Common myeloid progenitor, CD34-positive (primary cell): ENCODE data around the gene KRT2.

Experiments used
- CTCF ChIA-PET: fragments of 350-600 bp; sonication (Branson Sonifier 250); formaldehyde crosslinking; loops from one replicate; lab custom pipeline; 2021; ENCODE audit warnings: antibody characterized with exemption; lab: Charles Lee
- POLR2A ChIA-PET: fragments of 350-600 bp; sonication (Branson Sonifier 250); formaldehyde crosslinking; loops from one replicate; lab custom pipeline; 2021; ENCODE audit warnings: antibody characterized with exemption; lab: Charles Lee
- DNase-seq, 3 donors: peaks; one replicate each; pipeline versions ENCODE4 v3.0.0 to v3.0.0-alpha.2; 2013
- H3K27ac ChIP-seq, 2 experiments: 1 replicate in 1 of 2; 2 replicates in 1 of 2; pipeline ENCODE4 v1.7.0; 2013; ENCODE audit warnings: inconsistent platforms in 2 of 2, low read length in 2 of 2, mild to moderate bottlenecking in 2 of 2, low read depth in 1 of 2, moderate library complexity in 1 of 2; ENCODE audit not compliant: severe bottlenecking in 2 of 2, insufficient read depth in 1 of 2, poor library complexity in 1 of 2
- H3K27me3 ChIP-seq, 5 experiments: replicated peaks in 2 of 5; 1 replicate in 3 of 5; 2 replicates in 2 of 5; pipeline versions ENCODE4 v1.6.1 to v1.7.0; 2013; ENCODE audit warnings: low read length in 4 of 5, mild to moderate bottlenecking in 2 of 5, moderate library complexity in 2 of 5, inconsistent platforms in 1 of 5; ENCODE audit not compliant: insufficient read depth in 5 of 5, control insufficient read depth in 4 of 5
- H3K36me3 ChIP-seq, 4 experiments: 1 replicate in 2 of 4; 2 replicates in 2 of 4; pipeline versions ENCODE4 v1.6.1 to v1.7.0; 2013; ENCODE audit warnings: low read length in 3 of 4, control low read depth in 1 of 4, mild to moderate bottlenecking in 1 of 4; ENCODE audit not compliant: control insufficient read depth in 4 of 4, insufficient read depth in 4 of 4
- H3K4me1 ChIP-seq, 4 experiments: 1 replicate in 3 of 4; 2 replicates in 1 of 4; pipeline versions ENCODE4 v1.6.1 to v1.7.1; 2013; ENCODE audit warnings: low read length in 3 of 4, mild to moderate bottlenecking in 3 of 4, control low read depth in 1 of 4, inconsistent platforms in 1 of 4, moderate library complexity in 1 of 4; ENCODE audit not compliant: control insufficient read depth in 4 of 4, insufficient read depth in 4 of 4; ENCODE audit errors: control extremely low read depth in 1 of 4
- H3K4me3 ChIP-seq, 7 experiments: 1 replicate in 4 of 7; 2 replicates in 3 of 7; pipeline versions ENCODE4 v1.5.1 to v1.7.0; 2013; ENCODE audit warnings: mild to moderate bottlenecking in 7 of 7, low read length in 6 of 7, moderate library complexity in 6 of 7, inconsistent platforms in 2 of 7, low read depth in 2 of 7, control low read depth in 1 of 7; ENCODE audit not compliant: insufficient read depth in 4 of 7, control insufficient read depth in 1 of 7; ENCODE audit errors: extremely low read depth in 1 of 7
- H3K9me3 ChIP-seq, 5 experiments: 1 replicate in 4 of 5; 2 replicates in 1 of 5; pipeline versions ENCODE4 v1.6.1 to v1.7.1; 2013; ENCODE audit warnings: low read length in 4 of 5, mild to moderate bottlenecking in 2 of 5, inconsistent platforms in 1 of 5, low read depth in 1 of 5, moderate library complexity in 1 of 5; ENCODE audit not compliant: control insufficient read depth in 4 of 5, insufficient read depth in 2 of 5; ENCODE audit errors: control extremely low read depth in 1 of 5
- WGBS: methylation state at CpG from one replicate; pipeline ENCODE4 v1.1.5; 2013; ENCODE audit not compliant: insufficient coverage; 5-methylcytosine and 5-hydroxymethylcytosine counted together

KRT2 gene

DNA sequence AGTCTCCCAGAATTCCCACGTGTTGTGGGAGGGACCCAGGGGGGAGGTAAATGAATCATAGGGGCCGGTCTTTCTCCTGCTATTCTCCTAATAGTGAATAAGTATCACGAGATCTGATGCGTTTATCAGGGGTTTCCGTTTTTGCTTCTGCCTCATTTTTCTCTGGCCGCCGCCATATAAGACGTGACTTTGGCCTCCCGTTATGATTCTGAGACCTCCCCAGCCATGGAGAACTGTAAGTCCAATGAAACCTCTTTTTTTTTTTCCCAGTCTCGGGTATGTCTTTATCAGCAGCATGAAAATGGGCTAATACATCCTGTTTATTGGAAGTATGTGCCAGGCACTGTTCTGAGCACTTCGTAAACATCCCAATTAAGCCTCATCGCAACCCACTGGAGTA, 51.5 kb downstream of the KRT2 start:
- Histone ChIP-seq H3K4me3 (no peak overlapping the region), H3K36me3 (no peaks in the 10 kb centered on the region), H3K9me3 (no peaks in the 10 kb centered on the region), H3K27me3 (peaks cover 2 to 45% (median 27%) of the 10 kb centered on the region in 5 experiments), H3K27ac (no peak overlapping the region), H3K4me1 (peaks cover 0 to 6% (median 4%) of the 10 kb centered on the region in 4 experiments)
- no peak for DNase-seq
- ChIA-PET POLR2A (no interaction called here), CTCF (no interaction called here)
- WGBS, result 95% methylated on average over 11 of the region's 12 CpGs

DNA sequence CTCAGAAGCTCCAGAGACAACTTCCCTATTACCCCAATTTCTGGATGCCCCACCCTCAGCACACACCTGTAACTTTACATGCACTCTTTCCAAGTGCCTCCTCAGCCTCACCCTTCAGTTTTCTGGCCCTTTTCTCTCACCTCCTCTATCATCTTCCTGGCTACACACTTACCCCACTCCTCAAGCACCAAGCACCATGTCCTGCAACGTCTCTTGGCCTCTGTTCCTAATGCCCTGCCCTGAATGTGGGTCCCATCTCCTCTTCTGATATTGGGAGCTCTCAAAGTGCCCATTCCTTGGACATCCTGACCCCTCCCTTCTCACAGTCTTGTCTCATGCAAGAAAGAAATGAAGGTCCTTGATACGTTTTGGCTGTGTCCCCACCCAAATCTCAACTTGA, 51.9 kb downstream of the KRT2 start:
- no peaks in the 10 kb centered on the region for H3K36me3 ChIP-seq
- no peak for DNase-seq
- ChIA-PET CTCF (interaction anchor here (1.4 kb wide), 1 partner anchor 16 kb away, joined by 4 read pairs; no protein-coding TSS in a partner anchor), POLR2A (no interaction called here)
- WGBS, result 100% methylated on average over 2 of the region's 2 CpGs
- H3K9me3 ChIP-seq, result no peaks in the 10 kb centered on the region
- no peak overlapping the region for H3K27ac ChIP-seq
- H3K27me3 ChIP-seq, result peaks cover 2 to 45% (median 27%) of the 10 kb centered on the region in 5 experiments
- peaks cover 0 to 6% (median 4%) of the 10 kb centered on the region in 4 experiments for H3K4me1 ChIP-seq
- H3K4me3 ChIP-seq, result no peak overlapping the region

DNA sequence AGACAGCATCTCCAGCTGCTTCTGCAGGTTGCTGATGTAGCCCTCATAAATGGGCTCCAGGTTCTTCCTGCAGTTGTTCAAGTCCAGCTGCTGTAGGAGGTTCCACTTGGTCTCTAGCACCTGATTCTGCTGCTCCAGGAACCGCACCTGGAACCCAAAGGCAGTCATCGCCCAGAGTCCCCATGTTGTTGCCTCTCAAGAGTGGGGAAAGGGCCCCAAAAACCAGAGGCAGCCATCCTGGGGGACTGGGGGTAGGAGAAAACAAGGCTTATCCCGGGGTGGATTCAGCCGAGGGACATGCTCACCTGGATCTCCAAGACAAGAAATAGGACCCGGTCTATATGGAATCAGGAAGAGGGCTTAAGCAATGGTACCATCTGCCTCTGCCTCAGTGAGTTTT, 53.0 kb downstream of the KRT2 start:
- WGBS, result 94% methylated on average over 4 of the region's 5 CpGs
- H3K27me3 ChIP-seq, result peaks cover 2 to 45% (median 28%) of the 10 kb centered on the region in 5 experiments
- H3K4me3 ChIP-seq, result no peak overlapping the region
- H3K27ac ChIP-seq, result no peak overlapping the region
- no peak for DNase-seq
- POLR2A ChIA-PET, result no interaction called here
- no peaks in the 10 kb centered on the region for H3K9me3 ChIP-seq
- CTCF ChIA-PET, result interaction anchor here (0.9 to 1.4 kb wide), 2 partner anchors 10 to 15 kb away, joined by 3 to 4 read pairs; no protein-coding TSS in a partner anchor
- no peaks in the 10 kb centered on the region for H3K36me3 ChIP-seq
- peaks cover 0 to 6% (median 3%) of the 10 kb centered on the region in 4 experiments for H3K4me1 ChIP-seq
